Epithelial cell of proximal tubule (primary cell): ENCODE measurements around the gene CDHR2. TPM values are rescaled to one million over a fixed set of nuclear protein-coding genes. Genes with fewer than 3 reads are reported as not detected.

Source experiments
- DNase-seq: peaks from one replicate; pipeline ENCODE4 v3.0.0-alpha.2; 2011; ENCODE audit warnings: low read depth
- H3K4me3 ChIP-seq: 2 replicates; pipeline ENCODE4 v1.5.1; 2011; ENCODE audit warnings: low read depth, mild to moderate bottlenecking, low read length
- CTCF ChIP-seq: conservative IDR thresholded peaks from 2 replicates; pipeline ENCODE4 v1.5.1; 2012; ENCODE audit warnings: low read depth, mild to moderate bottlenecking, low read length
- total RNA-seq: library from RNA; depleted of rRNA; stranded (reverse); fragments of >200 nt; gene quantifications from 2 replicates; pipeline ENCODE4 v1.2.3, GENCODE V29; 2015

CDHR2 gene
- total RNA-seq, 1 donor from 2014 or later, result not detected

- TF ChIP-seq CTCF, result no peak
These were observed 12.1 kb upstream of the CDHR2 start, which contains the start of gene RNF44 for GRCh38 chr5:176536902-176537553. TSS of gene RNF44 (minus strand) at chr5:176537402. CDS start at chr5:176532472, 4,930 bp downstream.

GRCh38 chr5:176537554-176538229 is 11.4 kb upstream of the CDHR2 start:
- no peak for TF ChIP-seq CTCF
- peak overlapping the region; percentile 88 for H3K4me3 ChIP-seq
- DNase-seq, result peak; percentile 95

More at GRCh38 chr5:176536902-176537553, 12.1 kb upstream of the CDHR2 start, which contains the start of gene RNF44:
- peak; percentile 80 for DNase-seq
- H3K4me3 ChIP-seq, result peak within 1 kb of the TSS; percentile 88

- H3K4me3 ChIP-seq, result peak overlapping the region; percentile 88
- no peak for TF ChIP-seq CTCF
- DNase-seq, result no peak
These were observed 10.7 kb upstream of the CDHR2 start for GRCh38 chr5:176538230-176538988.

GRCh38 chr5:176538989-176539384 is 10.2 kb upstream of the CDHR2 start:
- no peak for TF ChIP-seq CTCF
- no peak overlapping the region for H3K4me3 ChIP-seq
- no peak for DNase-seq

GRCh38 chr5:176540476-176540899 is 8.7 kb upstream of the CDHR2 start:
- TF ChIP-seq CTCF, result no peak
- H3K4me3 ChIP-seq, result no peak overlapping the region
- no peak for DNase-seq

GRCh38 chr5:176540956-176541337 is 8.2 kb upstream of the CDHR2 start:
- no peak for TF ChIP-seq CTCF
- no peak overlapping the region for H3K4me3 ChIP-seq
- DNase-seq, result no peak
